Stimulated activated CD4-positive, alpha-beta T cell treated with anti-CD3 and anti-CD28 coated beads, Interleukin-2, amount 100 ng/mL, for 24 hours (primary cell): ENCODE results near the gene ATL1.
A peak's percentile ranks its signal among the peaks of the same experiment; 100 is the strongest.

Experiments used
- DNase-seq, 2 donors: peaks; one replicate each; pipeline ENCODE4 v3.0.0-alpha.2; 2020

ATL1 gene

DNA sequence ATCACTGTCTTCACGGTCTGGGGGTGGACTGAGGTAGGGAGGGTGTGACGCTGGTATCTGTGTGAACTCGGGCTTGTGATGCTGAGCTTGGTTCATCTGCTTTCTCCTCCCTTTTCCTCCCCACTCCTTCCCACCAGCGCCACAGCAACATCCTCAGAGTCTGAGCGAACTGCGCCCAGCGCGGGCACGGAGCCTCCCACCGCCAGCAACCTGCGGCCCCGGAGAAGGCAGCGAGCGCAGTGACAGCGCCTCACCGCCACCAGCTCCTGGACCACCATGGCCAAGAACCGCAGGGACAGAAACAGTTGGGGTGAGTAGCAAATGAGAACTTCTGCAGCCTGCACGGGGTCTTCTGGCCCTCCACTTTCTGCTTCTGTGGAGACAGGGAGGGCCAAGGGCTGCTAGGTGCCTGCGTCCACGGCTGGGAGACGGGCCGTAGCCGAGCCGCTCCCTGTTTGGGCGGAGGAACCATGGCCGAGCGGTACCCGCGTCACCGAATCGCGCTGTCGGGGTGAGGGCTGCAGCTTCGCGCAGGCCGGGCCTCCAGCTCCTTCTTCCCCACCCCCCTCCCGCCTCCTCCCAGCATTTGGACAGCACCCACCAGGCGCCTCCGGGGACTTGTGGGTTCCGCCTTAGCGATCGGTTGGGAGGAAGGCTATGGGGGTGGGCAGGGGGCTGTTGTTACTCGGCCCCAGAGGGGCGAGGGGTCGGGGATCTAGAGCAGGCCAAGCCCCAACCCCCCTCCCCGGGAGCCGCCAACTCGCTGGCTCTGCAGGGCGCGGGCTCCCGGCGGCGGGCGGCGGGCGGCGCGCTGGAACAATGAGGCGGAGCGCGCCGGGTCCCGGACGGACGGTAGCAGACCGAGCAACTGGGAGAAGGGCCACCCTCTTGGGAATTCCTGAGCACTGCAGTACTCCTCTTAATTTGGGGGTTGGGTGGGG lies at the start of gene ATL1:
TSS of gene ATL1 (plus strand) at position 156 of the 941 bp plus-strand sequence. CDS start at position 277, 121 bp downstream.
- DNase-seq = peak; percentile 44 to 57

DNA sequence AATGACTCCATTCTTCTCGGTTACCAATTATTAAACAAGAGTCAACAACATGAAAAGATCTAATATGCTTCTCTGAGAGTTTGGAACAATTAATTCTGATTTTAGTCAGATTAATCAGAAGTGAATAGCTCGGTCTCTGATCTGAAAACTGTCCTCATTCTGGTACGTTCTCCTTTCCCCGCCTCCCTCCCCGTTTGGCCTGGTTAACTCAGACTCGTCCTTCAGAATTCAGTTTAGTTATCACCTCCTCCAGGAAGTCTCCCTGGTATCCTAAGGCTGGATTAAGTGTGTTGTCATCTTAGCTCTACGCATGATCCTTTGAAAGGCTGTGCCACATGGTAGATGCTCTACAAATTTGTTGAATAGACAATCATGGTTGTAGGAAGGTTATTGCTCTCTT lies 49.8 kb upstream of the ATL1 start:
- no peak for DNase-seq

DNA sequence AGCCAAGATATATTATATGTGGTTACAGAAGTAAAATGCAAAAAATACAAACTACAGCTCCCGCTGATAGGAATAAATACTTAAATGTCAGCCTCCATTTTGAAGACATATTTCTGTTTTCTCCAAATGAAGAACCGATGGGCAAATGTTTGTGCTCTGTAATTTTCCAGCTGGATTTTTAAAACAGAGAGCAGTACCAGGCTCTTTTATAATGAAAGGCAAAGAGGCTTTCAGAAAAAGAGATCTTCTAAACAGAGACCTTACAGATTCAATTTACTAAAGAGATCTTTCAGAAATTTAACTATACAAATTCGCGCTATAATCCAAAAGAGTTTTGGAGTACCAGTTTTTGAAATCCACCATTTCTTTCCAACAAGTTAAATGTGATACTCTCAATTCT lies 47.5 kb upstream of the ATL1 start:
- DNase-seq = no peak

DNA sequence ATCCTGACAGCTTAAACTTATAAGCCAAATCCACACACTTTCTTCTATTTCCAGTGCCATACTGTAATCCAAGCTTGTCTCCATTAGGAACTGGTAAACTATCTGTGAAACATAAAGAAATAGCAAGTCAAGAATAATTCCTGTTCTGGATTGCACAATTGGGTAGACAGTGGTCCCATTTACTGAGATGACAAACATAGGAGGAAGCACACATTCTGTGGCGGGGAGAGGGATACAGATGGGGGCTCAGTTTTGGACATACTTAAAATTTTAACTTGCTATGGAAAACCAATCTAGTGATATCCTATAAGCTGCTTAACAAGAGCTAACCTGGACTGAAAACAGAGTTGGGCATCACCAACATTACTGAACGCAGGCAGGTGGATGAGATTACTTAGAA lies 43.9 kb upstream of the ATL1 start:
- DNase-seq = no peak

DNA sequence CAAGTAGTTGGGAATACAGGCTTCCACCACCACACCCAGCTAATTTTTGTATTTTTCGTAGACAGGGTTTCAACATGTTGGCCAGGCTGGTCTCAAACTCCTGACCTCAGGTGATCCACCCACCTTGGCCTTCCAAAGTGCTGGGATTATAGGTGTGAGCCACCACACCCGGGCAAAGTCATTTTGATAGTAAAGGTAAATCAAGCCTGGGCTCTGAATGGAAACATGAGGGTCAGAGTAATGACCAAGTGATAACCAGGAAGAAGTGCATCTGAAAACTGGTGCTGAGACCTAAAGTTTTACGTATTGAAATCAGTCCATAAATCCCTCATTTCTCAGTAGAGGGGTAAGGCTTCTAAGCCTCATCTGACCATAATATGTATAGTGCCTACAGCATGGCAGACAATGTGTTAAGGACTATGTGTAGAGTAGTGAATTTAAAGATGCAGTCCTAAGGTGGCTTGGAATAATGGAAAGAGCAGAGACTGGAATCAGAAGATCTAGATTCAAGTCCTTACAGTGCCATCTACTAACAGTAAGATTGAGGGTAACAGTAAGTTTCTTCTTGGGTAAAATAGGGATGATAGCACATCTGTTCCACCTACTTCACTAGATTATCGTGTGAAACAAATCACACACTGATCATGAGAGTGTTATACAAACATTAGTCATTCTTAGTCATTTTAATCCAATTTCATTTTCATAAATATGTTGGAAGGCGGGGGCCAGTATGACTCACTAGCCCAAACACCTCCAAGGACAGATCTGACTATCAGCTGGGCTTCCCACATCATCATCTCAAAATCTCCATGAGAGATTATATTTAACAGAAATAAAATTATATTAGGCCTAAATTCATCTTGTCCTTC lies 38.8 kb upstream of the ATL1 start:
- DNase-seq = peak; percentile 64 to 72

DNA sequence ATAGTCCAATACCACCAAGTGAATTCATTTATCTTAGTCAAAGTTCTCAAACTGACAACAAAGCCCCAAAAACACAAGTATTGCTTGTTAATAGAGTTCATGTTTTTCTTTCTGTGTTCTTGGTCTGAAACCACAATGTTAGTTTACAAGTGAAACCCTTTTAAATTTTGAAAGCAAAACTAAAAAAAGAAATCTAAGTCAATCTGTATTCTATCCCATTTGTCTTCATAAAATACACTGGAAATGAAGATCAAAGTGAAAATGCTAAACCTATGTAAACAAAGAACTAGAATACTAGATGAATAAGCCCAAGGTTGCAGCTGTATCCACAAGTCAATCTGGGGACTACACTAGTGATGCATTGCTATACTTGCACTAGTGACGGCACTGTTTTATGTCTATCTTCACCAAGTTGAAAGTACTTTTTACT lies 38.0 kb upstream of the ATL1 start:
- no peak for DNase-seq

DNA sequence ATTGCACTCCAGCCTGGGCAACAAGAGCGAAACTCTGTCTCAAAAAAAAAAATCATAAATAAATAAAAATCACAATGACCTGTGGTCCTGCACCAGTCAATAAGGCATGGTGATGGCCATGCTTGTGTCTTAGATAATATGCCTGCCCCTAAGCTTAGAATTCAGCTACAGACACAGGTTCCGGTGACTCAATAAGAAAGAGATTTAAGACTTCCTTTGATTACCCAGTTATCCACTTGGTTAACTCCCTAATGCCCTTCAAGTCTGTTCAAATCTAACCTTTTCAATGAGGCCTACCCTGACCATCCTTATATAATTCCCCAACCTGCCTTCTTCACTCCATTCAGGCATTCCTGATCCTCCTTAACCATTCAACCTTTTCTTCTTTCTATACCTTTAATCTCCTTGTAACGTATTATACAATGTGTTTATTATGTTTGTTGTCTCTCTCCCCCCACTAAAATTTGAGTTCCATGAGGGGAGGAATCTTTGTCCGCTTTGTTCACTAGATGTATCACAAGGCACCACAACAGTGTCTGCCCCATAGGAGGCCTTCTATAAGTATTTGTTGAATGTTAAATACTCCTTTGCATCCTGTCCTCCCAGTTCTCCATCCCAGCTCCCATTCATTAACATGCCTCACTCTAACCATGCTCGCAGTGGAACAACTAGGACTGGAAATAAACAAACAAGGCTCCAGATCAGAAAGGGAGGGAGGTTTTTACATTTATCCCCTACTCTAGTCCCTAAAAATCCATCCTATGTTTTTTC lies 36.5 kb upstream of the ATL1 start:
- no peak for DNase-seq

DNA sequence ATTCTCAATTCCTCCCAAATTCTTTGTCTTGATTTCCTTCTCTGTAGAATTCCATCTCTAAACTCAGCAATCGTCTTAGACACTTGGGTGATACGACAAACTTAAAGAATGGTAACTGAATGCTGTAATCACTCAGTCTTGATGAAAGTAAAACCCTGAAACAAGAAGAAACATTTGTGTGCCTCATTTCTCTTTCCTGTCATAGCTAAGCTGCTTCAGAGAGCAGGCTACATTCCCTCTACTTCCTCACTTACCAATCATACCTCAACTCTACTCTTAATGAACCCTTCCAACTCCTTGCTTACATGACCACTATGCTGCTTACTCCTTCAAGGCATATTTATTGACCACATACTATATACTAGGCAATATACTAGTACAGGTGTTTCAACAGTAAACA lies 35.9 kb upstream of the ATL1 start:
- DNase-seq = no peak

DNA sequence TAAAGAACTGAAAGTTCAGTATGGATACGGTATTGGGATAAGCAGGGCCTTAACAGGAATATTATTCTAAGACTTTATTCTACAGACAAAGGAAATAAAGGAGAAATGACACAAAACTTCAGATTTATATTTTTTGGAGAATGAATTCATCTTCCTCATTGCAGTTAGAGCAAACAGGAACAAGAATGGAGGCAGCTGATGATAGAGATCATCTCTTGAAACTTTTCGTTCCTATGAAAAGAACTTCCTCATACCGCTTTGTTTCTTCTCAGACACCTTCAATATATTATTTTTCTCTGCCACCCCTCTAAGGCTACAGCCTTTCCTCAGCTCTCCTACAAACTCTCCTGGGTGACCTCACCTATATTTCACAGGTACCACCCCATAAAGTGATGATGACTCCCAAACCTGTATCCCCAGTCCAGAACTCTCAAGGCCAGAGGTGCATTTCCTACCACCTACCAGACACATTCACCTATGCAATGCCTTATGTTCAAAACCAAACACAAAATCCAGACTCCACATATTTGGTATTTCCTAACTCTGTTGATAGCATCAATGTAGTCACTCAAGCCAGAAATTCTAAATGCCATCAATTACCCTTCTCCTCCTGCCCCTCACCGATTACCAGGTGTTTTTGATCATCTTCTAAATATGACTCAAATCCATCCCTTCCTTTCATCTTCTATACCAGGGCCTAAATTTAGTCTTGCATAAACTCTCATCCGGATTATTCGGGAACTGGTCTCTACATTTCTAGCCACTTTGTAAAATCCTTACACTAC lies 35.0 kb upstream of the ATL1 start:
- no peak for DNase-seq

DNA sequence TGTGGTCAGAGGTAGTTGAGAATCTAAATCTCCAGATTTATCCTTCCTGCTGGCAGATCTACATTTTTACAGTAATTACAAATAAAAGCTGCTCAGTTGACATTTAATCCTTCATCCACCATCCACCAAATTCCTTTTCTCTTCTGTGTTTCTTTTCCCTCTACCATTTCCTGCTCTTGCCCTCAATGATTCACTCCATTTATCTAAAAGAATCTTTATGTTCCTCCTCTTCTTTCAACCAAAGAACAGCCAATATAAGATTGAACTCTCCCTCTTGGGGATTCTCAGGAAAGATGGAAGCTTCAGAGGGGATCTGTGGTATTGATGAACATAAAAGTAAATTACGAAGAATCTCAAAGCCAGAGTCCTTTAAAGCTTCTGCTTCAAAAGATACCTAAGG lies 31.9 kb upstream of the ATL1 start:
- DNase-seq = no peak

DNA sequence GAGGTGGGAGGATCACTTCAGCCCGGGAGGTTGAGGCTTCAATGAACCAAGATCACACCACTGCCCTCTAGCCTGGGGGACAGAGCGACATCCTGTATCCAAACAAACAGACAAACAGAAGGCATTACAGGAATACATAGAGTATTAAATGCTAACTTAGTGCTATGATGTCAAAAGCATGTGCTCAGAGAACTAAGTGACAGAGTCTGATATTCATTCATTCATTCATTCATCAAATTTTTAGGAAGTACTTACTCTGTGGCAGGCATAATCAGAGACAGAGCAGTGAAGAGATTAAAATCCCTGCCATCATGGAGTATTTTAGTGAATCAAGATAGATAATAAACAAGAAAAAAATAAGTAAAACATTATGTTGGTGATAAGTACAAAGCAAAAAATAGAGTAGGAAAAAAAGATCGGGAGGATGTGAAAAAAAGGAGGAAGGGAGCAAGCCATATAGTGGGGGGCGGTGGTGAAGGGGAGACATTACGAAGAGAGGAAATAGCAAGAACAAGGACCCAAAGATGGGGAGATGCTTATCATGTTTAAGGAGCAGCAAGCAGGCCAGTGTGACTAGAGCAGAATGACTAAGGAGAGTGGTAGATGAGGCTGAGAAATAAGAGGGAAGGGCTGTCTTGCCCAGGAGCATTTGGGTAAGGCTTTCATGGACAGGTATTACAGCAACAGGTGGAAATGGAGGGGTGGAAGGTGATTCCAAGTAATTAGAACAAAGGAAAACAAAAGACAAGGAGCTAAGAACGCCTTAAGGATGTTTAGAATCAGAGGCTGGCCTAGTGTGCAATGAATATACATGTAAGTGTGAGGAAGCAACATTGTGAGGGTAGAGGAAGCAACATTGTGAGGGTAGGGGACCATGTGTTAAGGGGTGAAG lies 30.4 kb upstream of the ATL1 start:
- DNase-seq = no peak

DNA sequence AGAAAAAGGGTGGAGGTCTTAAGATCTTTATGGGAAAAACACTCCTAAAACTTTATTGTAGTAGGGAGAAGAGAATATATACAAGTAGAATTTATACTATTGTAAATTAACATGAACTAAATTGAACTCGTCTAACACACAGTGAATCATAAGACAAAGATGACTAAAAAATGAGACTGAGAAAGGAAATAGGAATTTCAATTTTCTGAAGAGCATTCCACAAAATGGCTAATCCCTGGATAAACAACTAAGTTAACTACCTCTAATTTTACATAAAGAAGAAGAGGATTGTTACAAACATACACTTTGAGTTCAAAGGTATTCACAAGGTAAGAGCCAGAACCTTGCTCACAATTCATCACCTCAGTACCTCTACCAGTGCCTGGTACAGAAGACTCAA lies 29.6 kb upstream of the ATL1 start:
- DNase-seq = no peak

DNA sequence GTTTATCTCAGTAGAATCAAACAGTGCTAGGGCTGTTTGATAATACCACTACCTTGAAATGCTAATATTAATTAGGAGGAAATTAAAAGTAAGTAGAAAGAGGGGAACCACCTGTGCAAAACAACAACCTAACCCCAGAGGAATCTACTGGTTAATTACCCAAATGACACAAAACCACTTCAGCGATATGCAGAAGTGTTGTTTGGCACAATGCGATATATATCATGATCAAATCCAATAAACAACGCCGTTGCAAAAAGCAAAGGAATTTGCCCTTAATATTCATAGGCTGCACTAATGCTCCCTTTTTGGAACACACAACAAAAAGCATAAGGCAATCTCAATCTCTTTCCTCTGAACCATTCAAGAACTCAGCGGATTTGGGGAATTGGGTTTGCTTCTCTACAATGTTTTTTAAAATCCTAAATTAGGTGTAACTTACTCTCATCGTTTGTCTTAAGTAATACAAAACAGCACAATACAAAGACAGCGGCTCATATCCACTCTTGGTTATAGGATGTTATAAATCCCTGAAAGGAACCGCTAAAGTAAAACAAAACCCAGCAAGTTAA lies 29.1 kb upstream of the ATL1 start:
- DNase-seq = no peak

DNA sequence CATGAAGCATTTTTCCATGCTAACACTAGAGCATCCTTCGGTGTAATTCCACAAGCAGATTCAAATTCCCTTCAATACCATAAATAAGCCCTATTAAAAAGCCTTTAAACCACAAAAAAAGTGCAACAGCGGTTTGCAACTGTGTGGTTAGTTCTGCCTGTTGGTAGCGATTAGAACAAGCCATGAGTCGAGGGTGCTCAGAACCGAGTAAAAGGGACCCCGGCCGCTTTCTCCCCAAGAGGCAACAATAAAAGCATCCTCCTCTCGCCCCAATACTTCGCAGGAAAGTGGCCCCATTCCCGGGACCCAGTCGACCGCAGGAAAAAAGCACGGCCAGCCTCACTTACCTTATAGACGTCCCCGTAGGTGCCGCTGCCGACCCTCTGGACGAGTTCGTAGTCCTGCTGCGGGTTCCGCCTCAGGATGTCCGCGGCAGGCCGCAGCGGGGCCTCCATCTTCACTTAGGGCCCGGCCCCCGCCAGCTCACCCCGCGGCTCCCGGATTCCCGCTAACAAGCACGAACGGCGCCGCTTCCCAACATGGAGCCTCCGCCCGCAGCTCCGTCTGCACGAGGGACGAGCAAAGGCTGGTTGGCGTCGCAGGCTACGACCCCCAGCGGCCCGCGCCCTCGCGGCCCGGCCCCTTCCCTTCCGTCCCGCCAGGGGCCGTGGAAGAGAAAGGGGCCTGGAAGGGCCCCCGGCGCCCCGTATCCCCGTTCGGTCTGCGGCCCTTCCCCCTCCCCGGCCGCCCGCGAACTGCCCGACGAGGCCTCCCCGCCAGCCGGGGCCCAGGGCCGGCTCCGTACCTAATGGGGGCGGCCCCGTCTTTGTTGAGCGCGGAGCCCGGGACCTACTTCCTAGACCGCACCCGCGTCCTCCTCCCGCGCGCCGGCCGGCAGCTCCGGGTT lies 28.1 kb upstream of the ATL1 start:
- peak; percentile 39 to 45 for DNase-seq

DNA sequence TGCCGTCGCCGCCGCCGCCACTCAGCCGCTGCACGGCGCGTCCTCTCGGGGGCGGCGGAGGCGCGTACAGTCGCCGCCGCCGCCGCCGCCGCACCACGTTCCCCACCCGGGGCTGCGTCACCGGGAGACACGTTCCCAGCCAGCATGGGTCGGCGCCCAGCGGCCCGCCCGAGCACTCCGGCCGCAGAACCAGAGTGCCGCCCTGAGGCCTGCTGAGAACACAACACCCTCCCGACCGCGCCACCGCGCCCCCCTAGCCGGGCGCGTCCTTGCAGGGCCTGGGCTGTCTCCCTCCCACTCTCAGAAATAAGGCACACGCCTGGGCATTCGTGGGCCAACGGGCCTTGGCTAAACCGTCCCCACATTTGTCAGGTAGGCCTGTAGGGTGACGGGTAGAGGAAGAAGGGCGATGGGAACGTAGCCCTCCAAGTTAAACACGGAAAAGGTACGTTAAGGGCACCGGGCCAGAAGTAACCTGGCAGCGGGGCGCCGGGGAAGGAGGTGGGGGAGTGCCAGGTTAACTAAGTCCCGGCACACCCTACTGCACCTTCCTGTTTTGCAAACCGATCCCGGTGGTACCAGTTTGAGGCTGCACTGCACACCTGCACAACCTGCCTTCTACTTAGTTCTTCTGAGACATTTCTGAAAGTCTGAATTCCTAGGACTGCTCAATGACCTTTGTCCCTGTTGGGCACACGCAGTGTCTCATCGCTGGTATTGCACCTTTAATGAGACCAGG lies 27.3 kb upstream of the ATL1 start, which contains the start of gene MAP4K5:
TSS of gene MAP4K5 (minus strand) at position 68 of the 739 bp plus-strand sequence. CDS start 520 bp downstream, outside the sequence.
- peak; percentile 89 to 91 for DNase-seq

DNA sequence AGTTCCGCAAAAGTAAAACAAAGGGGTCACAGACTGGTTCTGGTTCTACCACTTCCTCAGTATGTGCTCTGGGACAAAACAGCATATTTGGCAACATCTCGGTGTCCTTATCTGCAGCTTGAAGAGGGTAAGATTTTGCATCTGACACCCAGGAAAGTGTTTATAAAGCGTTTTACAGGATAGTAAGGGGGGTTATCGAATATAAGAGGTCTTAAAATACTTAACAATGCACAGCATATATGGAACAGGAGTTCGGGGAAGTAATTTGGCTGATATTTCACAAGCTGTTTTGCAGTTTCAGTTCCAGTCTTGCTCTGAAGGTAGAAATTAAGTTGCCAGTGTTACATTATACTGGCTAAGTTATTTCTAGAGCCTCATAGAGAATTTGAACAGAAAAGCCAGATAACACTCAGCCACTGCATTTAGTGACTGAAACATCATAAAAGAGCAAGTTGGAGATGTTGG lies 26.7 kb upstream of the ATL1 start:
- DNase-seq = no peak

DNA sequence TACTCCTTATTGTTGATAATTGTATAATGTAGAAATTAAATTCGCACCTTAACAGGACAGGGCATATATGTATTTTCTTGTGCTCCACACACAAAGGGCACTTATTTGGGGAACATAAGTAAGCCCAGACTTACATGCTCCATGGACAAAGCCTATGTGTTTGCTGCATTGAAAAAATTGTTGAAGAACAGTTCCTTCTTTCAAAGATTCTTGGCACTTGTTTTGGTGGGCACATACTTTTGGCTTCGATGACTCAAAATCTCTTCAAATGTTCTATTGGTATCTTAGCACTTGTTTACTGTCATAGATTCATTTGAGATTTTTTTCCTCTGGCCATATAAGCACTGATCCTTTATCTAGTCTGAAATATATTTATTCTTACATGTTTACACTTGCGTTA lies 26.1 kb upstream of the ATL1 start:
- no peak for DNase-seq

DNA sequence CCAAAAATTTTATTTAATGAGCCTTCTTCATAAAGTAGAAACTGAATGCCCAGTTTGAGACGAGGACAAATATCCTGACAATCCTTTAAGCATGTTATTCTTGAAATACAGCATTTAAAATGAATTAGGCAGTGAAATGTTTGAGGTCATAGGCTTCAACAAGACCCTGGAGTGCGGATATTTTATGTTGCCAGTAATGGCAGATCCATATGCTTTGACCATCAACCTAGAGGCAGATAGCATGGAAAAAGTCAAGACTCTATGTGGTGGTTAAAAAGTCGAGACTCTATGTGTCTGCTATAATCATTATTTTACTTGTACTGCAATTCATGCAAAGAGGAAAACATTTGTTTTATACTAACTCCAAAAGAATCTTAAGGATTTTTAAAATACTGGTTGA lies 25.5 kb upstream of the ATL1 start:
- no peak for DNase-seq

DNA sequence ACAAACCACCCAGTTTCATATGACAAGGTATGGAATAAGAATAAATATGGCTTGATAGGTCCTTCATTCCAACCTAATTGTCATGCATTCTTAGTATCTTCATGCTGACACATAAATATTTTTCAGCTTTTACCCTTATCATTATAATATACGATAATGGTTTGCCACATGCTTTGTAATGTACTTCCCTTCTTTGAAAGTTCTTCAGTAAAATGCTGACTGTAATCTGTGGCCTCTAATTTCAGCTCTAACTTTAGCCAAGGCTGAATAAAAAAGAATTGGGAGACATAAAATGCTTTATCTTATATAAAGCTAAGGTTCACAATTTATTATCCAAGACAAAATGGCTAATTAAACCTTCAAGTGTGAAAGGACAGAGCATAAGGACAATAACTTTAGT lies 24.9 kb upstream of the ATL1 start:
- no peak for DNase-seq
